Ovary (tissue), 9 donors: ENCODE measurements around the gene CHURC1. TPM values are rescaled to one million over a fixed set of nuclear protein-coding genes. Genes with fewer than 3 reads are reported as not detected.
A peak's percentile ranks its signal among the peaks of the same experiment; 100 is the strongest.

Experiments used
- DNase-seq, 5 donors: peaks; one replicate each; pipeline ENCODE4 v3.0.0-alpha.2; 2019 to 2020
- H3K27ac ChIP-seq, 2 donors: fragments of 200-600 bp; one replicate each; pipeline versions ENCODE4 v1.5.1 to v1.8.0; 2019 to 2022
- H3K27me3 ChIP-seq: fragments of 200-600 bp; one replicate; pipeline ENCODE4 v1.8.0; 2022
- H3K36me3 ChIP-seq: fragments of 200-600 bp; sonication (generic); one replicate; pipeline ENCODE4 v1.5.1; 2019
- H3K4me1 ChIP-seq: one replicate; pipeline ENCODE4 v1.8.1; 2013; ENCODE audit warnings: mild to moderate bottlenecking, moderate library complexity; ENCODE audit not compliant: insufficient read depth
- H3K4me3 ChIP-seq: fragments of 200-600 bp; sonication (generic); one replicate; pipeline ENCODE4 v1.5.1; 2017
- H3K9me3 ChIP-seq, 2 donors: fragments of 200-600 bp in 1 of 2; sonication (generic) in 1 of 2; one replicate each; pipeline versions ENCODE4 v1.5.1 to v1.8.1; 2013 to 2019; ENCODE audit warnings: mild to moderate bottlenecking in 1 of 2, moderate library complexity in 1 of 2
- CTCF ChIP-seq, 3 donors: fragments of 450-650 bp in 2 of 3; fragments of 200-600 bp in 1 of 3; IDR thresholded peaks; one replicate each; pipeline versions ENCODE4 v1.5.1 to v1.8.0; 2016 to 2022; ENCODE audit warnings: antibody characterized with exemption in 3 of 3, mild to moderate bottlenecking in 1 of 3
- EP300 ChIP-seq: sonication (generic); formaldehyde crosslinking; IDR thresholded peaks from one replicate; pipeline ENCODE4 v1.6.1; 2017; ENCODE audit warnings: antibody characterized with exemption
- POLR2A ChIP-seq: fragments of 450-650 bp; IDR thresholded peaks from one replicate; pipeline ENCODE4 v1.6.1; 2017; ENCODE audit warnings: antibody characterized with exemption, mild to moderate bottlenecking, moderate library complexity
- WGBS, 3 donors: extraction: QIAGEN DNeasy Blood & Tissue Kit in 1 of 3; methylation state at CpG; one replicate each; pipeline versions ENCODE4 v1.1.5 to v1.1.7; 2013 to 2017; 5-methylcytosine and 5-hydroxymethylcytosine counted together
- intact Hi-C, 4 donors: fragments of 100-400 bp; cut with DNase I; formaldehyde crosslinking; loops; one replicate each; pipeline versions ENCODE4 v1.11.0 to v1.15.1; 2022 to 2023
- polyA plus RNA-seq, 2 donors: library from polyadenylated mRNA; stranded (reverse); fragments of 200-250 nt in 1 of 2; fragments of 350-450 nt in 1 of 2; fragmentation: Illumina TruSeq in 1 of 2; extraction: RNeasy Lipid Tissue Mini Kit (QIAGEN cat#74804) in 1 of 2; gene quantifications; one replicate each; pipeline ENCODE4 v1.2.3, GENCODE V29; 2013 to 2014
- total RNA-seq, 7 donors: library from RNA; depleted of rRNA in 2 of 7; stranded (reverse); fragments of >200 nt in 2 of 7; fragmentation: NEBNext Ultra II Directional in 3 of 7; extraction: Animal tissue kit (Norgen Biotek cat#: 25700) in 3 of 7; gene quantifications; one replicate each; pipeline versions ENCODE4 v1.1.0 to v1.2.4, GENCODE V29; 2016 to 2023
- donor health status: DM: no; HTN: no; CAD: no; lungs with moderate emphysema.
- donor health status: DM: no; HTN: no; CAD: no.
- donor health status: Bipolar disorder and iron deficiency.
- donor health status: DM: yes; HTN: yes; CAD: no.
- donor health status: DM: no; HTN: no; CAD: no.
- donor health status: DM: yes; HTN: yes; CAD: no.

CHURC1 gene
- total and polyA plus RNA-seq, 9 donors = 50.1 to 126 (median 66.8) TPM

GRCh38 chr14:64930085-64930843, 16.0 kb downstream of the CHURC1 start:
- no peak for DNase-seq
- H3K27ac ChIP-seq = no peak overlapping the region
- H3K4me1 ChIP-seq = peaks cover 13% of the 10 kb centered on the region
- intact Hi-C loops = loop anchor here in 1 of 4 donors (10.0 kb wide), 1 partner anchor 255 kb away; no protein-coding TSS in a partner anchor
- H3K27me3 ChIP-seq = no peaks in the 10 kb centered on the region
- TF ChIP-seq POLR2A = no peak
- TF ChIP-seq EP300 = no peak
- no peak for TF ChIP-seq CTCF (IDR thresholded peaks at IDR 0.05)
- no peak overlapping the region for H3K4me3 ChIP-seq
- no peaks in the 10 kb centered on the region for H3K36me3 ChIP-seq
- H3K9me3 ChIP-seq = no peaks in the 10 kb centered on the region
- 44 to 60% (median 55%) methylated on average over 3 of the region's 3 CpGs for WGBS, 3 donors

GRCh38 chr14:64931123-64931522, 16.9 kb downstream of the CHURC1 start:
- no peaks in the 10 kb centered on the region for H3K27me3 ChIP-seq
- no peak for DNase-seq
- no peak overlapping the region for H3K27ac ChIP-seq
- intact Hi-C loops = loop anchor here in 1 of 4 donors (10.0 kb wide), 1 partner anchor 256 kb away; no protein-coding TSS in a partner anchor
- H3K4me1 ChIP-seq = peaks cover 13% of the 10 kb centered on the region
- TF ChIP-seq POLR2A (no peak), EP300 (no peak), CTCF (IDR thresholded peaks at IDR 0.05) (no peak)
- no peaks in the 10 kb centered on the region for H3K36me3 ChIP-seq
- no peaks in the 10 kb centered on the region for H3K9me3 ChIP-seq
- no peak overlapping the region for H3K4me3 ChIP-seq
- WGBS, 3 donors = 40 to 69% (median 48%) methylated on average over 2 of the region's 2 CpGs

GRCh38 chr14:64932231-64932630, 18.0 kb downstream of the CHURC1 start:
- TF ChIP-seq POLR2A (no peak), CTCF (IDR thresholded peaks at IDR 0.05) (no peak), EP300 (no peak)
- no peak overlapping the region for H3K27ac ChIP-seq
- no peaks in the 10 kb centered on the region for H3K36me3 ChIP-seq

GRCh38 chr14:64934338-64934929, 20.2 kb downstream of the CHURC1 start:
- Histone ChIP-seq H3K36me3 (no peaks in the 10 kb centered on the region), H3K4me1 (peaks cover 18% of the 10 kb centered on the region), H3K9me3 (no peaks in the 10 kb centered on the region), H3K27ac (peak overlapping the region in 1 of 2 donors; percentile 13), H3K4me3 (no peak overlapping the region), H3K27me3 (no peaks in the 10 kb centered on the region)
- 0 to 9% (median 5%) methylated on average over 1 of the region's 1 CpG for WGBS, 3 donors
- no peak for DNase-seq
- intact Hi-C loops = loop anchor here in 1 of 4 donors (10.0 kb wide), 1 partner anchor 260 kb away; no protein-coding TSS in a partner anchor
- no peak for TF ChIP-seq POLR2A
- TF ChIP-seq EP300 = no peak
- no peak for TF ChIP-seq CTCF (IDR thresholded peaks at IDR 0.05)

More at GRCh38 chr14:64932231-64932630, 18.0 kb downstream of the CHURC1 start:
- H3K4me3 ChIP-seq = no peak overlapping the region
- DNase-seq = no peak
- no peaks in the 10 kb centered on the region for H3K9me3 ChIP-seq
- intact Hi-C loops = loop anchor here in 1 of 4 donors (10.0 kb wide), 1 partner anchor 257 kb away; no protein-coding TSS in a partner anchor
- peaks cover 17% of the 10 kb centered on the region for H3K4me1 ChIP-seq
- no peaks in the 10 kb centered on the region for H3K27me3 ChIP-seq
